Ovary (tissue), 10 donors: Measurements from ENCODE around the gene TTC29. TPM values are rescaled to one million over a fixed set of nuclear protein-coding genes. Genes with fewer than 3 reads are reported as not detected.

Experiments
- DNase-seq, 5 donors: peaks; one replicate each; pipeline ENCODE4 v3.0.0-alpha.2; 2019 to 2020
- H3K27ac ChIP-seq, 2 donors: fragments of 200-600 bp; one replicate each; pipeline versions ENCODE4 v1.5.1 to v1.8.0; 2019 to 2022
- H3K27me3 ChIP-seq: fragments of 200-600 bp; one replicate; pipeline ENCODE4 v1.8.0; 2022
- H3K36me3 ChIP-seq: fragments of 200-600 bp; sonication (generic); one replicate; pipeline ENCODE4 v1.5.1; 2019
- H3K4me1 ChIP-seq: one replicate; pipeline ENCODE4 v1.8.1; 2013; ENCODE audit warnings: mild to moderate bottlenecking, moderate library complexity; ENCODE audit not compliant: insufficient read depth
- H3K4me3 ChIP-seq: fragments of 200-600 bp; sonication (generic); one replicate; pipeline ENCODE4 v1.5.1; 2017
- H3K9me3 ChIP-seq, 2 donors: fragments of 200-600 bp in 1 of 2; sonication (generic) in 1 of 2; one replicate each; pipeline versions ENCODE4 v1.5.1 to v1.8.1; 2013 to 2019; ENCODE audit warnings: mild to moderate bottlenecking in 1 of 2, moderate library complexity in 1 of 2
- CTCF ChIP-seq, 3 donors: fragments of 450-650 bp in 2 of 3; fragments of 200-600 bp in 1 of 3; IDR thresholded peaks; one replicate each; pipeline versions ENCODE4 v1.5.1 to v1.8.0; 2016 to 2022; ENCODE audit warnings: antibody characterized with exemption in 3 of 3, mild to moderate bottlenecking in 1 of 3
- EP300 ChIP-seq: sonication (generic); formaldehyde crosslinking; IDR thresholded peaks from one replicate; pipeline ENCODE4 v1.6.1; 2017; ENCODE audit warnings: antibody characterized with exemption
- POLR2A ChIP-seq: fragments of 450-650 bp; IDR thresholded peaks from one replicate; pipeline ENCODE4 v1.6.1; 2017; ENCODE audit warnings: antibody characterized with exemption, mild to moderate bottlenecking, moderate library complexity
- WGBS, 3 donors: extraction: QIAGEN DNeasy Blood & Tissue Kit in 1 of 3; methylation state at CpG; one replicate each; pipeline versions ENCODE4 v1.1.5 to v1.1.7; 2013 to 2017; 5-methylcytosine and 5-hydroxymethylcytosine counted together
- intact Hi-C, 4 donors: fragments of 100-400 bp; cut with DNase I; formaldehyde crosslinking; loops; one replicate each; pipeline versions ENCODE4 v1.11.0 to v1.15.1; 2022 to 2023
- long read RNA-seq, 3 donors: library from polyadenylated mRNA in 2 of 3; unstranded in 2 of 3; transcript quantifications; one replicate each; pipeline ENCODE4 v2.0.0 and lab custom pipeline, GENCODE V29; 2021 to 2026
- polyA plus RNA-seq, 2 donors: library from polyadenylated mRNA; stranded (reverse); fragments of 200-250 nt in 1 of 2; fragments of 350-450 nt in 1 of 2; fragmentation: Illumina TruSeq in 1 of 2; extraction: RNeasy Lipid Tissue Mini Kit (QIAGEN cat#74804) in 1 of 2; gene quantifications; one replicate each; pipeline ENCODE4 v1.2.3, GENCODE V29; 2013 to 2014
- total RNA-seq, 7 donors: library from RNA; depleted of rRNA in 2 of 7; stranded (reverse); fragments of >200 nt in 2 of 7; fragmentation: NEBNext Ultra II Directional in 3 of 7; extraction: Animal tissue kit (Norgen Biotek cat#: 25700) in 3 of 7; gene quantifications; one replicate each; pipeline versions ENCODE4 v1.1.0 to v1.2.4, GENCODE V29; 2016 to 2023
- donor health status: DM: no; HTN: no; CAD: no; lungs with moderate emphysema.
- donor health status: DM: no; HTN: no; CAD: no.
- donor health status: Bipolar disorder and iron deficiency.
- donor health status: DM: yes; HTN: yes; CAD: no.
- donor health status: DM: no; HTN: no; CAD: no.
- donor health status: DM: yes; HTN: yes; CAD: no.

The TTC29 gene
- total RNA-seq (1 to 10 TPM in 2 of 7 donors, under 1 TPM in 3, not detected in 2; 0.36 to 7.8 (median 0.87) TPM), polyA plus RNA-seq (under 1 TPM in 1 of 2 donors, not detected in 1; 0.07 TPM)
- long read RNA-seq, donor 1, result 0 reads
- long read RNA-seq, donor 2, result 0 reads
- long read RNA-seq, donor 3, partial matches to known transcripts, result 0 of 2 reads
- long read RNA-seq, donor 3, other reads (novel, unspliced or antisense), result 0 of 2 reads

DNA sequence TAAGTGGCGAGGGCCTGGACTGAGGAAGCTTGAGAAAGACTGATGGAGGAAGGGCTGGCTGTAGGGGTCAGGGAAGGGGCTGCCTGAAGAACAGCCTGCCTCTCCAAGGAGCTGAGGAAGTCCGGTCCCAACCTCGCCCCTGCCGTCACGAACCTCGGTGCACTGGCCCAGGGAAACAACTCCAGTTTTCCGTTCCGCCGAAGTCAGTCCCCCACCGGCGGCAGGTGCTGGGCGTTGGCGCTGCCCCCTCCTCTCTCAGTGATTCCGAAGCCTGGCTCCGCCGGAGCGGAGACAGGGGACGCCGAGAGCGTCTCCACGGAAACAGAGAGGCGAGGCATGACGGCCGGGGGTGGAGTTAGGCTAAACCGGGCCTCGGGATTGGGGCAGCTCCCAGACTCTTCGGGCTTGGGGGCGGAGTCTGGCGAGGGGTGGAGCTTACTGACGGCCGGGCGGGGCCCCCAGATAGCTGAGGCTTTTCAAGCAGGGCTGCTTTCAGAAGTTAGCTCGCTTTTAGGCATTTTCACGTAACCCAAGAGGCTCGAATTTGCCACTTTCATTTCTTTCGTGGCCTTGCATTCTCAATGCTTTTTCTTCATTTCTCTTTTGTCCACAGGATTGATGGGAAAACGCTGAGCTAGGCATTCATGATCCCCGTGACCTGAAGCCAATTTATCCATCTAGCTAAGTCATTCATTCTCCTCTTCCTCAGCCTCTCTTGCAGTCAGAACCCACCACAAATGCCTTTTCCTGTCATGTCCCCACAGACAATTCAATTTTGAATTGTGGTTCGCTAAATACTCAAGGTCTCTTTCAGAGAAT lies at the start of gene TTC29:
Gene TTC29 (minus strand): TSS at position 309 of the 819 bp plus-strand sequence. CDS start 5,969 bp downstream, outside the sequence.
- peak within 1 kb of the TSS; percentile 49 for H3K4me3 ChIP-seq
- WGBS, 3 donors, result 0 to 1% (median 0%) methylated on average over 39 of the region's 39 CpGs
- TF ChIP-seq CTCF (IDR thresholded peaks at IDR 0.05) (no peak), EP300 (no peak), POLR2A (no peak)
- peak; percentile 83 to 94 (median 90) for DNase-seq
- intact Hi-C loops, result no loop called here
- no peaks in the 10 kb centered on the region for H3K36me3 ChIP-seq
- no peaks in the 10 kb centered on the region for H3K27me3 ChIP-seq
- no peaks in the 10 kb centered on the region for H3K9me3 ChIP-seq
- H3K4me1 ChIP-seq, result no peaks in the 10 kb centered on the region
- H3K27ac ChIP-seq, result no peak within 1 kb of the TSS

GRCh38 chr4:146981651-146982050 lies 36.0 kb upstream of the TTC29 start:
- no peaks in the 10 kb centered on the region for H3K27me3 ChIP-seq
- H3K27ac ChIP-seq, result no peak overlapping the region
- H3K4me3 ChIP-seq, result no peak overlapping the region
- TF ChIP-seq CTCF (IDR thresholded peaks at IDR 0.05) (no peak), EP300 (no peak), POLR2A (no peak)
- DNase-seq, result peak in 1 of 5 donors; percentile 36
- no peaks in the 10 kb centered on the region for H3K4me1 ChIP-seq
- intact Hi-C loops, result no loop called here
- 11% methylated on average over 4 of the region's 4 CpGs for WGBS, 3 donors
- H3K9me3 ChIP-seq, result no peaks in the 10 kb centered on the region
- no peaks in the 10 kb centered on the region for H3K36me3 ChIP-seq

GRCh38 chr4:146978641-146979040 lies 33.0 kb upstream of the TTC29 start:
- Histone ChIP-seq H3K9me3 (no peaks in the 10 kb centered on the region), H3K36me3 (no peaks in the 10 kb centered on the region), H3K27ac (no peak overlapping the region), H3K4me1 (no peaks in the 10 kb centered on the region), H3K27me3 (no peaks in the 10 kb centered on the region), H3K4me3 (no peak overlapping the region)
- WGBS, 3 donors, result 73 to 81% (median 73%) methylated on average over 4 of the region's 4 CpGs
- TF ChIP-seq EP300 (no peak), CTCF (IDR thresholded peaks at IDR 0.05) (no peak), POLR2A (no peak)
- intact Hi-C loops, result no loop called here
- DNase-seq, result no peak

GRCh38 chr4:146976145-146976544 lies 30.5 kb upstream of the TTC29 start:
- Histone ChIP-seq H3K27ac (no peak overlapping the region), H3K4me1 (no peaks in the 10 kb centered on the region), H3K4me3 (no peak overlapping the region), H3K9me3 (no peaks in the 10 kb centered on the region), H3K27me3 (no peaks in the 10 kb centered on the region), H3K36me3 (no peaks in the 10 kb centered on the region)
- WGBS, 3 donors, result 31 to 76% (median 67%) methylated on average over 1 of the region's 1 CpG
- no peak for TF ChIP-seq EP300
- TF ChIP-seq POLR2A, result no peak
- TF ChIP-seq CTCF (IDR thresholded peaks at IDR 0.05), result no peak
- DNase-seq, result no peak
- intact Hi-C loops, result no loop called here
